ENCODE results near the gene RUSF1. TPM values are rescaled to one million over a fixed set of nuclear protein-coding genes. Genes with fewer than 3 reads are reported as not detected.

The RUSF1 gene
- total and polyA plus RNA-seq, 10 of the 15 experiments (the other 5 are each of a cell fraction or from before 2014, with no cell fraction given): 0.20 to 46.3 (median 29.7) TPM

GRCh38 chr16:31521368-31521767 is 13.2 kb upstream of the RUSF1 start:
- BruUV-seq (replicated peaks): no TSS peak
- H2AFZ ChIP-seq (ENCODE audit: control insufficient read depth, low read depth, low read length): no peak overlapping the region

More at GRCh38 chr16:31521368-31521767, 13.2 kb upstream of the RUSF1 start:
- in situ Hi-C loops (cut with MboI): loop anchor here (5.0 kb wide), 1 partner anchor 51 kb away; no protein-coding TSS in a partner anchor
- ChIA-PET SMC1A (ENCODE audit: uncharacterized antibody, unreplicated experiment) (no interaction called here), RAD21 (ENCODE audit: unreplicated experiment) (no interaction called here), CTCF (no interaction called here), POLR2A (no interaction called here)
- ATAC-seq (no peak), FAIRE-seq (no peak), DNase-seq (ENCODE audit: low read depth, low spot score) (no peak)
- H3K27ac ChIP-seq (ENCODE audit: control insufficient read depth, insufficient read depth): no peak overlapping the region
- 58% methylated on average over 3 of the region's 3 CpGs for WGBS (ENCODE audit: insufficient coverage, insufficient replicate concordance, low lambda C conversion rate, missing lambda C conversion rate)
- H3K36me3 ChIP-seq (ENCODE audit: control insufficient read depth in 2 of 2, insufficient read depth in 2 of 2, low read length in 1 of 2): no peaks in the 10 kb centered on the region
- H3K9ac ChIP-seq (ENCODE audit: control insufficient read depth, insufficient read depth, low read length): no peak overlapping the region
- TF ChIP-seq ZNF274 (IDR thresholded peaks at IDR 0.05; ENCODE audit: insufficient read depth, insufficient read length) (no peak), RELA (IDR thresholded peaks at IDR 0.05; ENCODE audit: borderline replicate concordance, partially characterized antibody) (no peak), ZBTB40 (IDR thresholded peaks at IDR 0.05; ENCODE audit: borderline replicate concordance) (no peak), PBX3 (IDR thresholded peaks at IDR 0.05; ENCODE audit: insufficient replicate concordance, low read depth, low read length) (no peak)
- no peak overlapping the region for H3K4me3 ChIP-seq
- no peaks in the 10 kb centered on the region for H4K20me1 ChIP-seq (ENCODE audit: control insufficient read depth, insufficient read depth)
- no peaks in the 10 kb centered on the region for H3K27me3 ChIP-seq (replicated peaks in 1 of 2; ENCODE audit: control insufficient read depth in 2 of 2, insufficient read depth in 2 of 2, low read length in 1 of 2)
- H3K9me3 ChIP-seq (replicated peaks; ENCODE audit: control insufficient read depth, insufficient read depth, low read length): no peaks in the 10 kb centered on the region; the same call in 2 of the 3 replicates
- H3K4me2 ChIP-seq (ENCODE audit: control insufficient read depth, insufficient read depth): no peak overlapping the region
- H3K79me2 ChIP-seq (ENCODE audit: control insufficient read depth, insufficient read depth, low read length): no peaks in the 10 kb centered on the region
- intact Hi-C loops (cut with micrococcal nuclease; ENCODE audit: unreplicated experiment): no loop called here
- no peaks in the 10 kb centered on the region for H3K4me1 ChIP-seq (ENCODE audit: control insufficient read depth, insufficient read depth, low read length)

All from GM12878 (cell line).